Mesendoderm (in vitro differentiated cells): ENCODE measurements around the gene TTLL6.
A peak's percentile ranks its signal among the peaks of the same experiment; 100 is the strongest.
"Not testable (repeated sequence)": the region's sequence is repeated elsewhere in the genome, so short reads cannot be mapped to it uniquely, and the experiment has no call there.

ENCODE experiments used
- DNase-seq: peaks from one replicate; pipeline ENCODE4 v3.0.0; 2013
- H2AK5ac ChIP-seq: 2 replicates; pipeline ENCODE4 v1.6.1; 2013; ENCODE audit warnings: low read length, inconsistent platforms
- H2BK120ac ChIP-seq: 2 replicates; pipeline ENCODE4 v1.6.1; 2013; ENCODE audit warnings: low read depth, mild to moderate bottlenecking, low read length, moderate library complexity, mixed read lengths
- H2BK15ac ChIP-seq: replicated peaks from 2 replicates; pipeline ENCODE4 v1.6.1; 2013; ENCODE audit warnings: low read depth, mild to moderate bottlenecking, moderate library complexity
- H2BK5ac ChIP-seq: 2 replicates; pipeline ENCODE4 v1.6.1; 2013; ENCODE audit warnings: low read length, inconsistent platforms
- H3K18ac ChIP-seq: 2 replicates; pipeline ENCODE4 v1.6.1; 2013; ENCODE audit warnings: mild to moderate bottlenecking, low read length, mixed read lengths
- H3K23ac ChIP-seq: one replicate; pipeline ENCODE4 v1.6.1; 2013; ENCODE audit warnings: low read length
- H3K27ac ChIP-seq: 2 replicates; pipeline ENCODE4 v1.5.1; 2013; ENCODE audit warnings: low read depth, mild to moderate bottlenecking, inconsistent platforms, low read length, moderate library complexity
- H3K27me3 ChIP-seq: 2 replicates; pipeline ENCODE4 v1.6.1; 2013; ENCODE audit warnings: low read length, control low read depth, mild to moderate bottlenecking, inconsistent platforms; ENCODE audit not compliant: insufficient read depth, poor library complexity
- H3K36me3 ChIP-seq: 2 replicates; pipeline ENCODE4 v1.6.1; 2013; ENCODE audit warnings: low read length, inconsistent platforms; ENCODE audit not compliant: control insufficient read depth, insufficient read depth
- H3K4ac ChIP-seq: one replicate; pipeline ENCODE4 v1.6.1; 2013; ENCODE audit warnings: low read depth, mild to moderate bottlenecking, low read length, moderate library complexity
- H3K4me1 ChIP-seq: 2 replicates; pipeline ENCODE4 v1.6.1; 2013; ENCODE audit warnings: low read depth, low read length, inconsistent platforms; ENCODE audit not compliant: control insufficient read depth
- H3K4me2 ChIP-seq: 2 replicates; pipeline ENCODE4 v1.6.1; 2013; ENCODE audit warnings: low read length
- H3K4me3 ChIP-seq: 2 replicates; pipeline ENCODE4 v1.5.1; 2013; ENCODE audit warnings: mild to moderate bottlenecking, low read length
- H3K56ac ChIP-seq: one replicate; pipeline ENCODE4 v1.6.1; 2013; ENCODE audit warnings: low read length
- H3K79me1 ChIP-seq: 2 replicates; pipeline ENCODE4 v1.6.1; 2013; ENCODE audit warnings: low read length, inconsistent platforms
- H3K79me2 ChIP-seq: 2 replicates; pipeline ENCODE4 v1.6.1; 2013; ENCODE audit warnings: mild to moderate bottlenecking, low read length; ENCODE audit not compliant: control insufficient read depth, insufficient read depth
- H3K9ac ChIP-seq: 2 replicates; pipeline ENCODE4 v1.6.1; 2013; ENCODE audit warnings: low read length, inconsistent platforms
- H4K5ac ChIP-seq: one replicate; pipeline ENCODE4 v1.6.1; 2013; ENCODE audit warnings: low read length
- H4K8ac ChIP-seq: one replicate; pipeline ENCODE4 v1.6.1; 2013; ENCODE audit warnings: low read depth, mild to moderate bottlenecking, control low read depth, low read length, moderate library complexity
- WGBS: extraction: QIAGEN DNeasy Blood & Tissue Kit; methylation state at CpG from one replicate; pipeline ENCODE4 v1.1.7; 2013; ENCODE audit warnings: low lambda C conversion rate, missing lambda C conversion rate; ENCODE audit not compliant: insufficient coverage; ENCODE audit errors: extremely low coverage; 5-methylcytosine and 5-hydroxymethylcytosine counted together

The TTLL6 gene

GRCh38 chr17:48812001-48812400, 5.0 kb downstream of the TTLL6 start:
- Histone ChIP-seq H2AK5ac (no peak overlapping the region), H3K18ac (no peak overlapping the region), H3K36me3 (no peaks in the 10 kb centered on the region), H4K5ac (no peak overlapping the region), H3K9ac (no peak overlapping the region), H3K4me2 (no peak overlapping the region), H3K4me3 (no peak overlapping the region), H3K79me1 (no peaks in the 10 kb centered on the region), H2BK5ac (no peak overlapping the region), H3K23ac (no peak overlapping the region), H3K27me3 (no peaks in the 10 kb centered on the region), H4K8ac (no peak overlapping the region), H2BK15ac (no peak overlapping the region), H3K4ac (no peak overlapping the region), H3K27ac (no peak overlapping the region), H3K56ac (no peak overlapping the region), H2BK120ac (no peak overlapping the region), H3K79me2 (no peaks in the 10 kb centered on the region), H3K4me1 (no peaks in the 10 kb centered on the region)
- DNase-seq, result no peak
- no CpG with 5 or more reads among the region's 3 CpGs for WGBS

GRCh38 chr17:48809182-48809581, 7.8 kb downstream of the TTLL6 start:
- Histone ChIP-seq H4K5ac (no peak overlapping the region), H3K4me3 (no peak overlapping the region), H2AK5ac (no peak overlapping the region), H3K27ac (no peak overlapping the region), H3K4me2 (no peak overlapping the region), H3K18ac (no peak overlapping the region), H2BK15ac (no peak overlapping the region), H2BK5ac (no peak overlapping the region), H3K9ac (no peak overlapping the region), H3K4me1 (no peaks in the 10 kb centered on the region), H3K27me3 (no peaks in the 10 kb centered on the region), H3K79me2 (no peaks in the 10 kb centered on the region), H3K56ac (no peak overlapping the region), H3K79me1 (no peaks in the 10 kb centered on the region), H4K8ac (no peak overlapping the region), H3K36me3 (no peaks in the 10 kb centered on the region), H3K4ac (no peak overlapping the region), H3K23ac (no peak overlapping the region), H2BK120ac (no peak overlapping the region)
- no CpG with 5 or more reads among the region's 4 CpGs for WGBS
- no peak for DNase-seq

GRCh38 chr17:48804936-48805411, 12.1 kb downstream of the TTLL6 start:
- Histone ChIP-seq H3K27me3 (no peaks in the 10 kb centered on the region), H2AK5ac (no peak overlapping the region), H2BK120ac (no peak overlapping the region), H3K27ac (no peak overlapping the region), H3K23ac (no peak overlapping the region), H3K4me1 (no peaks in the 10 kb centered on the region), H2BK15ac (no peak overlapping the region), H3K4me3 (no peak overlapping the region), H4K8ac (no peak overlapping the region), H3K36me3 (no peaks in the 10 kb centered on the region), H3K18ac (no peak overlapping the region), H4K5ac (no peak overlapping the region), H3K79me1 (no peaks in the 10 kb centered on the region), H3K4me2 (no peak overlapping the region), H3K9ac (no peak overlapping the region), H3K79me2 (no peaks in the 10 kb centered on the region), H2BK5ac (no peak overlapping the region), H3K56ac (no peak overlapping the region), H3K4ac (no peak overlapping the region)
- peak; percentile 81 for DNase-seq
- WGBS, result no CpG with 5 or more reads among the region's 9 CpGs

- Histone ChIP-seq H3K4me3 (no peak overlapping the region), H4K8ac (no peak overlapping the region), H3K18ac (no peak overlapping the region), H2BK15ac (no peak overlapping the region), H3K27ac (no peak overlapping the region), H2BK120ac (no peak overlapping the region), H2AK5ac (no peak overlapping the region), H3K4me1 (no peaks in the 10 kb centered on the region), H3K27me3 (no peaks in the 10 kb centered on the region), H3K4me2 (no peak overlapping the region), H3K36me3 (no peaks in the 10 kb centered on the region), H3K23ac (no peak overlapping the region), H4K5ac (no peak overlapping the region), H3K79me2 (no peaks in the 10 kb centered on the region), H3K4ac (no peak overlapping the region), H3K79me1 (no peaks in the 10 kb centered on the region), H3K56ac (no peak overlapping the region), H2BK5ac (no peak overlapping the region), H3K9ac (no peak overlapping the region)
- DNase-seq, result no peak
- no CpG with 5 or more reads among the region's 5 CpGs for WGBS
These were observed 16.3 kb downstream of the TTLL6 start for GRCh38 chr17:48800626-48801217.

GRCh38 chr17:48799069-48799723, 17.8 kb downstream of the TTLL6 start:
- Histone ChIP-seq H4K5ac (no peak overlapping the region), H3K27ac (no peak overlapping the region), H3K79me1 (no peaks in the 10 kb centered on the region), H3K9ac (no peak overlapping the region), H2AK5ac (no peak overlapping the region), H2BK120ac (no peak overlapping the region), H3K23ac (no peak overlapping the region), H3K4me3 (no peak overlapping the region), H3K4me1 (no peaks in the 10 kb centered on the region), H2BK5ac (no peak overlapping the region), H4K8ac (no peak overlapping the region), H3K4me2 (no peak overlapping the region), H3K27me3 (no peaks in the 10 kb centered on the region), H2BK15ac (no peak overlapping the region), H3K4ac (no peak overlapping the region), H3K56ac (no peak overlapping the region), H3K36me3 (no peaks in the 10 kb centered on the region), H3K18ac (no peak overlapping the region), H3K79me2 (no peaks in the 10 kb centered on the region)
- no CpG with 5 or more reads among the region's 11 CpGs for WGBS
- no peak for DNase-seq

- not testable (repeated sequence) for H2BK5ac ChIP-seq, H3K56ac ChIP-seq, H3K79me2 ChIP-seq, H3K27ac ChIP-seq, DNase-seq, H3K27me3 ChIP-seq, H4K5ac ChIP-seq, H2AK5ac ChIP-seq, H3K4me3 ChIP-seq, H3K36me3 ChIP-seq, H4K8ac ChIP-seq, H3K9ac ChIP-seq, H3K79me1 ChIP-seq, H3K4me1 ChIP-seq, H3K4ac ChIP-seq, H3K23ac ChIP-seq, H2BK15ac ChIP-seq, H2BK120ac ChIP-seq, H3K18ac ChIP-seq, H3K4me2 ChIP-seq
- WGBS, result no CpG with 5 or more reads among the region's 6 CpGs
These were observed 20.9 kb downstream of the TTLL6 start for GRCh38 chr17:48796163-48796522.
